C4-2B (cell line): ENCODE measurements around the gene EGLN1.
"Not testable (repeated sequence)": the region's sequence is repeated elsewhere in the genome, so short reads cannot be mapped to it uniquely, and the experiment has no call there.

Experiments
- H3K27ac ChIP-seq: fragments of 450-650 bp; 2 replicates; pipeline ENCODE4 v1.5.1; 2017
- ZFX ChIP-seq: fragments of 450-650 bp; IDR thresholded peaks from 2 replicates; pipeline ENCODE4 v1.6.1; 2017
- TF ChIP-seq, protein P1 (sequence below): fragments of 450-650 bp; conservative IDR thresholded peaks from 2 replicates; pipeline ENCODE4 v1.5.1; 2017; ENCODE audit warnings: mild to moderate bottlenecking

The EGLN1 gene

DNA sequence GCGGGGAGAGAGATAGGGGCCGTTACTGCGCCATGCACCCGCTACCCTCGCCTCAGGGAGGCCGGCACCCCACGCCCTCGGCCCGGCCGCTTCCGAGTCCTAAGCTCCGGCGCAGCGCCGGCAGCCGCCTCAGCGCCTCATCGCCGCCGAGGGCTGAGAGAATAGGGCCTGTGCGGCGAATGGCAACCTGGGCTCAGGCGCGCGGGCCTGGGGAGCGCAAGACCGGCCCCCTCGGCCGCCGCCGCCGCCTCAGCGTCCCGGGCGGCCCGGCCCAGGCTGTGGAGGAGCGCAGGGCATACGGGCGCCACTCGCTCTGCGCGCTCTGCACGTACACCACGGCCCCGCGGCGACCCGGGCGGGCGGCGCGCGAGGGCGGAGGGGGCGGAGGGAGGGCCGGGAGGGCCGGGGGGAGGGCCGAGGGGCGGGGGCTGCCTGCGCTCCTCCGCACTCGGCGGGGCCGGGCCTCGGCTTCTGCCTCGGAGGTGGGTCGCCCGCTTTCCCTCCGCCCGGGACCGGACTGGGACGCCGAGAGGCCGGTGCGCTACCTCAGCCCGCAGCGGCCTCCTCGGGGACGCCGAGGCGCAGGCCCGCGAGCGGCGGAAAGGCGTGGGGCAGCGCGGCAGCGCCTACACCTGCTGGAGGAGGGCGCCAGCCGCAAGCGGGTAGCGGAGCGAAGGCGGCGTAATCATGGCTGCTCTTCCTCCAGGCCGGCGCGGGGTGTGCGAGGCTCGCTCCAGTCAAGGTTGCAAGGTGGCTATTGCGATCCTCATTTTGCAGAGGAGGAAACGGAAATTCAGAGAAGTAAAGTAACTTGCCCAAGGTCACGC, at the start of gene EGLN1:
TSS of gene EGLN1 (minus strand) at position 317 of the 827 bp plus-strand sequence. CDS start 399 bp downstream, outside the sequence.
- peak within 1 kb of the TSS; percentile 92 for H3K27ac ChIP-seq
- TF ChIP-seq, protein P1, sequence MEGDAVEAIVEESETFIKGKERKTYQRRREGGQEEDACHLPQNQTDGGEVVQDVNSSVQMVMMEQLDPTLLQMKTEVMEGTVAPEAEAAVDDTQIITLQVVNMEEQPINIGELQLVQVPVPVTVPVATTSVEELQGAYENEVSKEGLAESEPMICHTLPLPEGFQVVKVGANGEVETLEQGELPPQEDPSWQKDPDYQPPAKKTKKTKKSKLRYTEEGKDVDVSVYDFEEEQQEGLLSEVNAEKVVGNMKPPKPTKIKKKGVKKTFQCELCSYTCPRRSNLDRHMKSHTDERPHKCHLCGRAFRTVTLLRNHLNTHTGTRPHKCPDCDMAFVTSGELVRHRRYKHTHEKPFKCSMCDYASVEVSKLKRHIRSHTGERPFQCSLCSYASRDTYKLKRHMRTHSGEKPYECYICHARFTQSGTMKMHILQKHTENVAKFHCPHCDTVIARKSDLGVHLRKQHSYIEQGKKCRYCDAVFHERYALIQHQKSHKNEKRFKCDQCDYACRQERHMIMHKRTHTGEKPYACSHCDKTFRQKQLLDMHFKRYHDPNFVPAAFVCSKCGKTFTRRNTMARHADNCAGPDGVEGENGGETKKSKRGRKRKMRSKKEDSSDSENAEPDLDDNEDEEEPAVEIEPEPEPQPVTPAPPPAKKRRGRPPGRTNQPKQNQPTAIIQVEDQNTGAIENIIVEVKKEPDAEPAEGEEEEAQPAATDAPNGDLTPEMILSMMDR: peak; percentile 42
- TF ChIP-seq ZFX: peak; percentile 69

DNA sequence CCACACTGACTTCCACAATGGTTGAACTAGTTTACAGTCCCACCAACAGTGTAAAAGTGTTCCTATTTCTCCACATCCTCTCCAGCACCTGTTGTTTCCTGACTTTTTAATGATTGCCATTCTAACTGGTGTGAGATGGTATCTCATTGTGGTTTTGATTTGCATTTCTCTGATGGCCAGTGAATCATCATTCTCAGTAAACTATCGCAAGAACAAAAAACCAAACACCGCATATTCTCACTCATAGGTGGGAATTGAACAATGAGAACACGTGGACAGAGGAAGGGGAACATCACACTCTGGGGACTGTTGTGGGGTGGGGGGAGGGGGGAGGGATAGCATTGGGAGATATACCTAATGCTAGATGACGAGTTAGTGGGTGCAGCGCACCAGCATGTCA, 49.4 kb upstream of the EGLN1 start:
- H3K27ac ChIP-seq: not testable (repeated sequence)

GRCh38 chr1:231471027-231471426, 48.9 kb upstream of the EGLN1 start:
- not testable (repeated sequence) for H3K27ac ChIP-seq

DNA sequence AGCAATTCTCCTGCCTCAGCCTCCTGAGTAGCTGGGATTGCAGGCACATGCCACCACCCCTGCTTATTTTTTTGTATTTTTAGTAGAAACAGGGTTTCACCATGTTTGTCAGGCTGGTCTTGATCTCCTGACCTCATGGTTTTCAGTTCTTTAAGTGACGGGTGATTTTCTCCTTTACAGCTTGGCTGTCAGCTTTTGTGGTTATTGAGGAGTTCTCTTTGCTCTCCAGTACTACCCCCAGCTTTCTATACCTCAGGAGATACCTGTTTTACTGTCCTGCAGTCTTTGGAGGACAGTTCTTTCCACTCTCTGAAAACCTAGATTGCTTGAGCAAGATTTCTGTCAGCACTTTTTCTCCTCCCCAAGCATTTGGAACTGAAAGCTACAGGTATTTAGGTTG, 45.9 kb upstream of the EGLN1 start:
- no peak overlapping the region for H3K27ac ChIP-seq
- TF ChIP-seq ZFX: no peak
- TF ChIP-seq, protein P1: no peak

DNA sequence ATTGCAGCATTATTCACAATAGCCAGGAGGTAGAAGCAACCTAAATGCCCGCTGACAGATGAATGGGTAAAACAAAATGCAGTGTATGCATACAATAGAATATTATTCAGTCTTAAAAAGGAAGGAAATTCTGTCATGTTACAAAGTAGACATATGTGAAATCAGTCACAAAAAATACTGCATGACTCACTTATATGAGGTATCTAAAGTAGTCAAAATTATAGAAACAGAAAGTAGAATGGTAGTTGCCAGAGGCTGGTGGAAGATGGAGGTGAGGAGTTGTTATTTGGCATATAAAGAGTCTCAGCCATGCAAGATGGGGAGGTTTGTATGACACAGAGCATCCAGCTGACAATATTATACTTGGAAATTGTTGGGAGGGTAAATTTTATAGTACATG, 43.0 kb upstream of the EGLN1 start:
- TF ChIP-seq, protein P1: no peak
- no peak for TF ChIP-seq ZFX
- no peak overlapping the region for H3K27ac ChIP-seq

DNA sequence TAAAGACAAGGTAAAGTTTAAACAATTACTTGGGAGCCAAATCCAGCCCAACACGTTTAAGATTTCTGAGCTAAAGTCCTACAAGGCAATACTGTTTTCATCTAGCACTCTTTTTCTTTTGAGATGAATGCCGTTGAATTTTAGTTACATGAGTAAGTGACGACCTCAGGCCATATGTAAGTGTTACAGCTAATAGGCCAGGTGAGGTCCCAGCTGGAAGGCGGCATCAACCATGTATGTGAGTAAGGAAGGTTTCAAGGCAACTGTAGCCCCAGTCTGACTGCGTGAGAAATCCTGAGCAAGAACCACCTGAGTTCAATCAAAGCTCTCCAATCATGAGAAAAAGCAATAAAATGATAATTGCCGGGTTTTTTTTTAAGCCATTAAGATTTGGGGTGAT, 41.5 kb upstream of the EGLN1 start:
- TF ChIP-seq, protein P1: no peak
- no peak for TF ChIP-seq ZFX
- H3K27ac ChIP-seq: no peak overlapping the region

DNA sequence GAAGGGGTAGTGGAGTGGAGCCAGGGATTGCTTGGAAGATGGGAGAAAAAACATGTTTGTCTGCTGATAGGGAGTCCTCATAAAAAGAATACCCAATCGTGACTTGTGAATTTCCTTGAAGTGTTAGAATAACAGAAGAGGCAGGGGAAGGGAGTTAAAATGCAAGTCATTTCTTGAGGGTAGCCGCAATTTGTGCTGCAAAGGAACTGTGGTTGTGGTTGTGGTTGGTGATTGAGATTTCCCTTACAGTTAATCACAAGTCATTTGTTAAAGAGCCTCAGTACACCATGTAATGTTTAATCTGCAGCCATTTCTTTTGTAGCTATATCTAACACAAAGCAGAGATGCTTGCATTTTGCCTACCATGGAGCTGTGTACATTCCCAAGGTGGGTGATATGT, 38.5 kb upstream of the EGLN1 start:
- TF ChIP-seq, protein P1: no peak
- no peak for TF ChIP-seq ZFX
- H3K27ac ChIP-seq: no peak overlapping the region

DNA sequence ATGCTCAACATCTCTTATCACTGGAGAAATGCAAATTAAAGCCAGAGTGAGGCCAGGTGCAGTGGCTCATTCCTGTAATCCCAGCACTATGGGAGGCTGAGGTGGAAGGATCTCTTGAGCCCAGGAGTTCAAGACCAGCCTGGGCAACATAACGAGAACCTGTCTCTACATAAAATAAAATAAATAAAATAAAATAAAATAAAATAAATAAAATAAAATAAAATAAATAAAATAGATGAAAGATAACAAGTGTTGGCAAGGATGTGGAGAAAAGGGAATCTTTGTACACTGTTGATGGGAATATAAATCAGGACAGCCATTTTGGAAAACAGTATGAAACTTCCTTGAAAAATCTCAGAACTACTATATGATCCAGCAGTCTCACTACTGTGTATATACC, 37.4 kb upstream of the EGLN1 start:
- not testable (repeated sequence) for H3K27ac ChIP-seq

DNA sequence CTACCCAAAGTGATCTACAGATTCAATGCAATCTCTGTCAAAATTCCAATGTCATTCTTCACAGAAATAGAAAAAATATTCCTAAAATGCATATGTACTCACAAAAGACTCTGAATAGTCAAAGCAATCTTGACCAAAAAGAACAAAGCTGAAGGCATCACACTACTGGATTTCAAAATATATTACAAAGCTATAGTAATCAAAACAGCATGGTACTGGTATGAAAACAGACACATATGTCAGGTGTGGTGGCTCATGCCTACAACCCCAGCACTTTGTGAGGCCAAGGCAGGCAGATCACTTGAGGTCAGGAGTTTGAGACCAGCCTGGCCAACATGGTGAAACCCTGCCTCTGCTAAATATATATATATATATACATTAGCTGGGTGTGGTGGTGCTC, 35.9 kb upstream of the EGLN1 start:
- H3K27ac ChIP-seq: not testable (repeated sequence)

GRCh38 chr1:231454133-231454532, 32.0 kb upstream of the EGLN1 start:
- H3K27ac ChIP-seq: not testable (repeated sequence)
